D721Med (cell line): Measurements from ENCODE around the gene PNPLA7.
"Not testable (repeated sequence)": the region's sequence is repeated elsewhere in the genome, so short reads cannot be mapped to it uniquely, and the experiment has no call there.

Experiments used
- DNase-seq: peaks from one replicate; pipeline ENCODE4 v3.0.0; 2011; ENCODE audit warnings: low spot score; ENCODE audit not compliant: insufficient read length
- FAIRE-seq: peaks from 2 replicates; lab custom pipeline; 2011; peaks lifted over from hg19 to GRCh38; lab: Jason Lieb, UNC
- CTCF ChIP-seq: IDR thresholded peaks from 2 replicates; pipeline ENCODE4 v1.5.1; 2012; ENCODE audit warnings: mild to moderate bottlenecking, control low read depth; ENCODE audit not compliant: insufficient read depth; ENCODE audit errors: missing control alignments

PNPLA7 gene

GRCh38 chr9:137538058-137538457 is 12.1 kb downstream of the PNPLA7 start:
- DNase-seq (no peak), FAIRE-seq (no peak)
- no peak for TF ChIP-seq CTCF

GRCh38 chr9:137536594-137537131 is 13.5 kb downstream of the PNPLA7 start:
- DNase-seq, FAIRE-seq: not testable (repeated sequence)

- FAIRE-seq: no peak
- DNase-seq: no peak
- no peak for TF ChIP-seq CTCF
Measured at GRCh38 chr9:137535120-137535428, 15.1 kb downstream of the PNPLA7 start.

GRCh38 chr9:137534256-137535119 is 15.7 kb downstream of the PNPLA7 start:
- TF ChIP-seq CTCF: peak; percentile 54
- DNase-seq: no peak
- FAIRE-seq: no peak

GRCh38 chr9:137532891-137533468 is 17.2 kb downstream of the PNPLA7 start:
- DNase-seq, FAIRE-seq: not testable (repeated sequence)

GRCh38 chr9:137531099-137531765 is 19.0 kb downstream of the PNPLA7 start:
- FAIRE-seq (no peak), DNase-seq (no peak)
- no peak for TF ChIP-seq CTCF

GRCh38 chr9:137530331-137530730 is 19.9 kb downstream of the PNPLA7 start:
- no peak for TF ChIP-seq CTCF
- FAIRE-seq: no peak
- no peak for DNase-seq

GRCh38 chr9:137524981-137525317 is 25.3 kb downstream of the PNPLA7 start:
- FAIRE-seq (no peak), DNase-seq (no peak)
- no peak for TF ChIP-seq CTCF
